CD4-positive, CD25-positive, alpha-beta regulatory T cell (primary cell): ENCODE measurements around the gene GTF3C5. TPM values are rescaled to one million over a fixed set of nuclear protein-coding genes. Genes with fewer than 3 reads are reported as not detected.

Experiments used
- ATAC-seq, 2 donors: fragments of 150-1000 bp; cut with Tn5 transposase; one replicate each; pipeline ENCODE4 v1.10.0; 2021; ENCODE audit warnings: low read depth in 2 of 2, moderate number of reproducible peaks in 2 of 2, moderate library complexity in 1 of 2
- DNase-seq, 3 donors: peaks; one replicate each; pipeline versions ENCODE4 v3.0.0 to v3.0.0-alpha.2; 2012 to 2022; ENCODE audit warnings: mixed read lengths in 1 of 3
- H3K27ac ChIP-seq: one replicate; pipeline ENCODE4 v1.7.0; 2013; ENCODE audit warnings: mild to moderate bottlenecking, low read length; ENCODE audit not compliant: insufficient read depth, poor library complexity, severe bottlenecking
- H3K27me3 ChIP-seq: one replicate; pipeline ENCODE4 v1.7.0; 2013; ENCODE audit warnings: low read length; ENCODE audit not compliant: control insufficient read depth, insufficient read depth
- H3K36me3 ChIP-seq: one replicate; pipeline ENCODE4 v1.7.0; 2013; ENCODE audit warnings: mild to moderate bottlenecking, low read length, moderate library complexity; ENCODE audit not compliant: control insufficient read depth, insufficient read depth
- H3K4me1 ChIP-seq: 2 replicates; pipeline ENCODE4 v1.7.0; 2013; ENCODE audit warnings: mild to moderate bottlenecking, low read length; ENCODE audit not compliant: insufficient read depth, control insufficient read depth, poor library complexity, severe bottlenecking
- H3K4me3 ChIP-seq: one replicate; pipeline ENCODE4 v1.7.0; 2013; ENCODE audit warnings: low read depth, mild to moderate bottlenecking, low read length, moderate library complexity
- H3K9me3 ChIP-seq, 2 experiments: 1 replicate in 1 of 2; 2 replicates in 1 of 2; pipeline ENCODE4 v1.7.0; 2013; ENCODE audit warnings: low read length in 2 of 2, mild to moderate bottlenecking in 1 of 2, moderate library complexity in 1 of 2; ENCODE audit not compliant: control insufficient read depth in 2 of 2
- H3K27ac Mint-ChIP-seq, 3 donors: one replicate each; pipeline ENCODE4 v1.8.0; 2020 to 2022; ENCODE audit warnings: mild to moderate bottlenecking in 3 of 3, mixed read lengths in 3 of 3, moderate library complexity in 2 of 3
- H3K27me3 Mint-ChIP-seq: one replicate; pipeline ENCODE4 v1.8.0; 2022; ENCODE audit warnings: mild to moderate bottlenecking, mixed read lengths
- H3K36me3 Mint-ChIP-seq: one replicate; pipeline ENCODE4 v1.8.0; 2020; ENCODE audit warnings: mixed read lengths
- H3K4me1 Mint-ChIP-seq, 4 donors: one replicate each; pipeline ENCODE4 v1.8.0; 2020 to 2022; ENCODE audit warnings: mixed read lengths in 4 of 4, mild to moderate bottlenecking in 1 of 4
- H3K4me3 Mint-ChIP-seq, 4 donors: one replicate each; pipeline ENCODE4 v1.8.0; 2020 to 2022; ENCODE audit warnings: mild to moderate bottlenecking in 4 of 4, mixed read lengths in 4 of 4, moderate library complexity in 3 of 4
- H3K9me3 Mint-ChIP-seq, 7 donors: one replicate each; pipeline ENCODE4 v1.8.0; 2020 to 2022; ENCODE audit warnings: mixed read lengths in 7 of 7, mild to moderate bottlenecking in 3 of 7, moderate library complexity in 2 of 7
- polyA plus RNA-seq, 4 donors: library from polyadenylated mRNA; unstranded; fragments of 300-500 nt; fragmentation: Illumina TruSeq; gene quantifications; one replicate each; pipeline ENCODE4 v1.2.3, GENCODE V29; 2021
- total RNA-seq: library from RNA; stranded (reverse); gene quantifications from one replicate; pipeline ENCODE4 v1.2.3, GENCODE V29; 2022

The GTF3C5 gene
- total and polyA plus RNA-seq, 5 donors from 2014 or later = 35.8 to 50.5 (median 40.2) TPM

- Mint-ChIP-seq H3K9me3 (peaks cover 0 to 4% (median 0%) of the 10 kb centered on the region in 7 donors), H3K4me3 (no peak overlapping the region), H3K27me3 (peaks cover 43% of the 10 kb centered on the region), H3K27ac (no peak overlapping the region), H3K4me1 (no peaks in the 10 kb centered on the region), H3K36me3 (no peaks in the 10 kb centered on the region)
- DNase-seq (no peak), ATAC-seq (no peak)
- no peaks in the 10 kb centered on the region for H3K4me1 ChIP-seq
- no peak overlapping the region for H3K4me3 ChIP-seq
- no peak overlapping the region for H3K27ac ChIP-seq
- no peaks in the 10 kb centered on the region for H3K9me3 ChIP-seq
- no peaks in the 10 kb centered on the region for H3K36me3 ChIP-seq
- H3K27me3 ChIP-seq = peaks cover 7% of the 10 kb centered on the region
These were observed 25.6 kb upstream of the GTF3C5 start for GRCh38 chr9:133004999-133005760.

DNA sequence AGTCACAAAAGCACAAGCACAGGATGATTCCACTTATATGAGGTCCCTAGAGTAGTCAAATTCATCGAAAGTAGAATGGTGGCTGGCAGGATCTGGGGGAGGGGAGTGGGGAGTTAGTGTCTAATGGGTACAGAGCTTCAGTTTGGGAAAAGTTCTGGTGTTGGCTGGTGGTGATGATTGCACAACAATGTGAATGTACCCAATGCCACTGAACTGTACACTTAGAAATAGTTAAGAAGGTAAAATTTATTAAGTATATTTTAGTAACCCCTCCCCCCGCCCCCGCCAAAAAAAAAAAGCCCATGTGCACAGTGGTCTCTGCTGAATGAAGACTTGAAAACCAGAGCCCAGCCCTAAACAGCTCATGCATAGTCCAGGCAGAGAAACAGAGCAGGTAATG is 24.8 kb upstream of the GTF3C5 start:
- Mint-ChIP-seq H3K27ac (no peak overlapping the region), H3K27me3 (peaks cover 40% of the 10 kb centered on the region), H3K4me1 (no peaks in the 10 kb centered on the region), H3K9me3 (peaks cover 0 to 4% (median 0%) of the 10 kb centered on the region in 7 donors), H3K36me3 (no peaks in the 10 kb centered on the region), H3K4me3 (no peak overlapping the region)
- no peak overlapping the region for H3K27ac ChIP-seq
- no peaks in the 10 kb centered on the region for H3K9me3 ChIP-seq
- no peak overlapping the region for H3K4me3 ChIP-seq
- H3K36me3 ChIP-seq = no peaks in the 10 kb centered on the region
- ATAC-seq (no peak), DNase-seq (no peak)
- H3K4me1 ChIP-seq = no peaks in the 10 kb centered on the region
- H3K27me3 ChIP-seq = peaks cover 7% of the 10 kb centered on the region

DNA sequence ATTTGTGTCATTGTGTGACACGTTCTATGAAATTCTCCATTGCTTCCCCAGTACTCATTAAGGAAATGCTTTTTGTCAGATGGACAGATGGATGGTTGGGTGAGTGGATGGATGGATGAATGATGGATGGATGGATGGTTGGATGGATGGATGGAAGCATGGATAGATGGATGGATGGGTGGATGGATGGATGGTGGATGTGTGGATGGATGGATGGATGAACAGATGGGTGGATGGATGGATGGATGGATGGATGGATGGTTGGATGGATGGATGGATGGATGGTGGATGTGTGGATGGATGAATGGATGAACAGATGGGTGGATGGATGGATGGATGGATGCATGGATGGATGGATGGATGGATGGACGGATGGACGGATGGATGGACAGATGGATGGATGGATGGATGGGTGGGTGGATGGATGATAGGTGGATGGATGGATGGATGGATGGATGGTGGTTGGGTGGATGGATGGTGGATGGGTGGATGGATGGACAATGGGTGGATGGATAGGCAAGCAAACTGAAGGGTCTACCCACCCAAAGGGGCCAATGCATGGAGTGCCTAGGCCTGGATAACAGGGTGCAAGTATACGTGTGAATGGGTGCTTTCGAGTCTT is 24.0 kb upstream of the GTF3C5 start:
- no peak overlapping the region for H3K4me3 Mint-ChIP-seq
- no peaks in the 10 kb centered on the region for H3K4me1 Mint-ChIP-seq
- H3K27me3 Mint-ChIP-seq = peaks cover 37% of the 10 kb centered on the region
- H3K36me3 Mint-ChIP-seq = no peaks in the 10 kb centered on the region
- peaks cover 0 to 5% (median 0%) of the 10 kb centered on the region in 7 donors for H3K9me3 Mint-ChIP-seq
- ATAC-seq (no peak), DNase-seq (no peak)
- Histone ChIP-seq H3K4me3 (no peak overlapping the region), H3K9me3 (no peaks in the 10 kb centered on the region), H3K27me3 (peaks cover 7% of the 10 kb centered on the region), H3K27ac (no peak overlapping the region), H3K36me3 (no peaks in the 10 kb centered on the region), H3K4me1 (no peaks in the 10 kb centered on the region)
- H3K27ac Mint-ChIP-seq = no peak overlapping the region

DNA sequence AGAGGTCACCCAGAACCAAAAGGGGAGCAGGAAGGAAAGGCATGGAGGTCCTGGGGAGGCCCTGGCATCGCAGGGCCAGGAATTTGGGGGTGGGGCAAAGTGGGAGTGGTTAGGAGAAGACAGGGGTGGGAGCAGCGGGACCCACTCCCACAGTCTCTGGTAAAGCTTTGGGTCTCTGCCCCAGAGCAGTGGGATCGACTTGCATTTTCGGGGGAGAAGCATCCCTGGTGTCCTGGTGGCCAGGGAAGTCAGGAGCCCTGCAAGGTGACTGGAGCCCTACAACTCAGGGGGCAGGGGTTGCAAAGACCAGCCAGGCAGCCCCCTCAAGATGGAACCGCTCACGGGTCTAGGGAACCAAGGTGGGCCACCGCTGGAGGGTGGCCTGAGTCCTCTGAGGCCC is 22.4 kb upstream of the GTF3C5 start:
- Histone ChIP-seq H3K36me3 (no peaks in the 10 kb centered on the region), H3K9me3 (no peaks in the 10 kb centered on the region), H3K27me3 (peaks cover 7% of the 10 kb centered on the region), H3K27ac (no peak overlapping the region), H3K4me3 (no peak overlapping the region), H3K4me1 (no peaks in the 10 kb centered on the region)
- ATAC-seq (no peak), DNase-seq (no peak)
- H3K4me1 Mint-ChIP-seq = no peaks in the 10 kb centered on the region
- H3K4me3 Mint-ChIP-seq = no peak overlapping the region
- H3K27ac Mint-ChIP-seq = no peak overlapping the region
- H3K9me3 Mint-ChIP-seq = peaks cover 0 to 4% (median 0%) of the 10 kb centered on the region in 7 donors
- no peaks in the 10 kb centered on the region for H3K36me3 Mint-ChIP-seq
- peaks cover 23% of the 10 kb centered on the region for H3K27me3 Mint-ChIP-seq

GRCh38 chr9:133008824-133009223 is 22.0 kb upstream of the GTF3C5 start:
- H3K9me3 Mint-ChIP-seq = peaks cover 0 to 3% (median 0%) of the 10 kb centered on the region in 7 donors
- no peak overlapping the region for H3K4me3 ChIP-seq
- peaks cover 7% of the 10 kb centered on the region for H3K27me3 ChIP-seq
- H3K27ac ChIP-seq = no peak overlapping the region
- DNase-seq = no peak
- H3K27me3 Mint-ChIP-seq = peaks cover 27% of the 10 kb centered on the region
- no peaks in the 10 kb centered on the region for H3K4me1 ChIP-seq
- no peak overlapping the region for H3K27ac Mint-ChIP-seq
- H3K9me3 ChIP-seq = no peaks in the 10 kb centered on the region
- no peaks in the 10 kb centered on the region for H3K36me3 ChIP-seq
- ATAC-seq = no peak
- H3K4me1 Mint-ChIP-seq = no peaks in the 10 kb centered on the region
- H3K4me3 Mint-ChIP-seq = no peak overlapping the region
- H3K36me3 Mint-ChIP-seq = no peaks in the 10 kb centered on the region

GRCh38 chr9:133009906-133010582 is 20.8 kb upstream of the GTF3C5 start:
- no peak overlapping the region for H3K4me3 ChIP-seq
- H3K9me3 ChIP-seq = no peaks in the 10 kb centered on the region
- Mint-ChIP-seq H3K4me3 (no peak overlapping the region), H3K36me3 (no peaks in the 10 kb centered on the region), H3K4me1 (no peaks in the 10 kb centered on the region), H3K27me3 (peaks cover 27% of the 10 kb centered on the region), H3K27ac (no peak overlapping the region), H3K9me3 (peaks cover 0 to 3% (median under 1%) of the 10 kb centered on the region in 7 donors)
- H3K27me3 ChIP-seq = peaks cover 7% of the 10 kb centered on the region
- H3K36me3 ChIP-seq = no peaks in the 10 kb centered on the region
- DNase-seq (no peak), ATAC-seq (no peak)
- H3K27ac ChIP-seq = no peak overlapping the region
- no peaks in the 10 kb centered on the region for H3K4me1 ChIP-seq

DNA sequence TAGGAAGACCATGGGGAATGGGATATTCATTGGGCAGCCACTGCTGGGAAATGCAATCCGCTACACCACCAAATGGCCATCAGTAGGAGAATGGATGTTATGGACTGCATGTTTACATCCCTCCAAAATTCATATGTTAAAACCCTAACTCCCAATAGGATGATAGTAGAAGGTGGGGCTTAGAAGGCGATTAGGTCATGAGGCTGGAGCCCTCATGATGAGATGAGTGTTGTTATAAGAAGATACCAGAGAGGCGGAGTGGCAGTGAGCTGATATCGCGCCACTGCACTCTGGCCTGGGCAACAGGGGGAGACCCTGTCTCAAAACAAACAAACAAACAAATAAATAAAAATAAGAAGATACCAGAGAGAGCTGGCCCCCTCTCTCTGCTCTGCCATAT is 16.1 kb upstream of the GTF3C5 start:
- no peak overlapping the region for H3K4me3 Mint-ChIP-seq

More for the DNA sequence above, 16.1 kb upstream of the GTF3C5 start:
- Histone ChIP-seq H3K4me1 (no peaks in the 10 kb centered on the region), H3K36me3 (no peaks in the 10 kb centered on the region), H3K4me3 (no peak overlapping the region), H3K27ac (no peak overlapping the region), H3K9me3 (peaks cover 0 to 2% of the 10 kb centered on the region in 2 experiments), H3K27me3 (peaks cover 5% of the 10 kb centered on the region)
- ATAC-seq = no peak
- H3K4me1 Mint-ChIP-seq = no peaks in the 10 kb centered on the region
- H3K36me3 Mint-ChIP-seq = no peaks in the 10 kb centered on the region
- peaks cover 0 to 7% (median 2%) of the 10 kb centered on the region in 7 donors for H3K9me3 Mint-ChIP-seq
- peaks cover 32% of the 10 kb centered on the region for H3K27me3 Mint-ChIP-seq
- no peak overlapping the region for H3K27ac Mint-ChIP-seq
- DNase-seq = no peak
